Mesendoderm (in vitro differentiated cells): ENCODE results near the gene UBE2K.
"Not testable (repeated sequence)": the region's sequence is repeated elsewhere in the genome, so short reads cannot be mapped to it uniquely, and the experiment has no call there.

Experiments
- DNase-seq: peaks from one replicate; pipeline ENCODE4 v3.0.0; 2013
- H2AK5ac ChIP-seq: 2 replicates; pipeline ENCODE4 v1.6.1; 2013; ENCODE audit warnings: low read length, inconsistent platforms
- H2BK120ac ChIP-seq: 2 replicates; pipeline ENCODE4 v1.6.1; 2013; ENCODE audit warnings: low read depth, mild to moderate bottlenecking, low read length, moderate library complexity, mixed read lengths
- H2BK15ac ChIP-seq: replicated peaks from 2 replicates; pipeline ENCODE4 v1.6.1; 2013; ENCODE audit warnings: low read depth, mild to moderate bottlenecking, moderate library complexity
- H2BK5ac ChIP-seq: 2 replicates; pipeline ENCODE4 v1.6.1; 2013; ENCODE audit warnings: low read length, inconsistent platforms
- H3K18ac ChIP-seq: 2 replicates; pipeline ENCODE4 v1.6.1; 2013; ENCODE audit warnings: mild to moderate bottlenecking, low read length, mixed read lengths
- H3K23ac ChIP-seq: one replicate; pipeline ENCODE4 v1.6.1; 2013; ENCODE audit warnings: low read length
- H3K27ac ChIP-seq: 2 replicates; pipeline ENCODE4 v1.5.1; 2013; ENCODE audit warnings: low read depth, mild to moderate bottlenecking, inconsistent platforms, low read length, moderate library complexity
- H3K27me3 ChIP-seq: 2 replicates; pipeline ENCODE4 v1.6.1; 2013; ENCODE audit warnings: low read length, control low read depth, mild to moderate bottlenecking, inconsistent platforms; ENCODE audit not compliant: insufficient read depth, poor library complexity
- H3K36me3 ChIP-seq: 2 replicates; pipeline ENCODE4 v1.6.1; 2013; ENCODE audit warnings: low read length, inconsistent platforms; ENCODE audit not compliant: control insufficient read depth, insufficient read depth
- H3K4ac ChIP-seq: one replicate; pipeline ENCODE4 v1.6.1; 2013; ENCODE audit warnings: low read depth, mild to moderate bottlenecking, low read length, moderate library complexity
- H3K4me1 ChIP-seq: 2 replicates; pipeline ENCODE4 v1.6.1; 2013; ENCODE audit warnings: low read depth, low read length, inconsistent platforms; ENCODE audit not compliant: control insufficient read depth
- H3K4me2 ChIP-seq: 2 replicates; pipeline ENCODE4 v1.6.1; 2013; ENCODE audit warnings: low read length
- H3K4me3 ChIP-seq: 2 replicates; pipeline ENCODE4 v1.5.1; 2013; ENCODE audit warnings: mild to moderate bottlenecking, low read length
- H3K56ac ChIP-seq: one replicate; pipeline ENCODE4 v1.6.1; 2013; ENCODE audit warnings: low read length
- H3K79me1 ChIP-seq: 2 replicates; pipeline ENCODE4 v1.6.1; 2013; ENCODE audit warnings: low read length, inconsistent platforms
- H3K79me2 ChIP-seq: 2 replicates; pipeline ENCODE4 v1.6.1; 2013; ENCODE audit warnings: mild to moderate bottlenecking, low read length; ENCODE audit not compliant: control insufficient read depth, insufficient read depth
- H3K9ac ChIP-seq: 2 replicates; pipeline ENCODE4 v1.6.1; 2013; ENCODE audit warnings: low read length, inconsistent platforms
- H4K5ac ChIP-seq: one replicate; pipeline ENCODE4 v1.6.1; 2013; ENCODE audit warnings: low read length
- H4K8ac ChIP-seq: one replicate; pipeline ENCODE4 v1.6.1; 2013; ENCODE audit warnings: low read depth, mild to moderate bottlenecking, control low read depth, low read length, moderate library complexity
- WGBS: extraction: QIAGEN DNeasy Blood & Tissue Kit; methylation state at CpG from one replicate; pipeline ENCODE4 v1.1.7; 2013; ENCODE audit warnings: low lambda C conversion rate, missing lambda C conversion rate; ENCODE audit not compliant: insufficient coverage; ENCODE audit errors: extremely low coverage; 5-methylcytosine and 5-hydroxymethylcytosine counted together

Gene UBE2K

GRCh38 chr4:39770005-39770404, 72.1 kb downstream of the UBE2K start:
- WGBS = no CpG with 5 or more reads among the region's 25 CpGs

GRCh38 chr4:39770471-39770870, 72.5 kb downstream of the UBE2K start:
- Histone ChIP-seq H3K23ac (no peak overlapping the region), H3K4me2 (no peak overlapping the region), H2AK5ac (no peak overlapping the region), H3K79me1 (no peaks in the 10 kb centered on the region), H3K18ac (no peak overlapping the region), H3K4ac (no peak overlapping the region), H2BK120ac (no peak overlapping the region), H3K36me3 (no peaks in the 10 kb centered on the region), H3K4me3 (no peak overlapping the region), H3K79me2 (no peaks in the 10 kb centered on the region), H3K27me3 (no peaks in the 10 kb centered on the region), H3K56ac (no peak overlapping the region), H4K8ac (no peak overlapping the region), H3K27ac (no peak overlapping the region), H3K4me1 (no peaks in the 10 kb centered on the region), H2BK5ac (no peak overlapping the region), H4K5ac (no peak overlapping the region), H3K9ac (no peak overlapping the region), H2BK15ac (no peak overlapping the region)
- WGBS = no CpG with 5 or more reads among the region's 19 CpGs
- DNase-seq = no peak

More at GRCh38 chr4:39770005-39770404, 72.1 kb downstream of the UBE2K start:
- H2BK120ac ChIP-seq = no peak overlapping the region
- H4K8ac ChIP-seq = no peak overlapping the region
- no peak overlapping the region for H3K27ac ChIP-seq
- no peak overlapping the region for H3K9ac ChIP-seq
- H3K36me3 ChIP-seq = no peaks in the 10 kb centered on the region
- H2BK5ac ChIP-seq = no peak overlapping the region
- DNase-seq = no peak
- H3K18ac ChIP-seq = no peak overlapping the region
- H3K4me3 ChIP-seq = no peak overlapping the region
- no peak overlapping the region for H3K56ac ChIP-seq
- no peak overlapping the region for H4K5ac ChIP-seq
- H2AK5ac ChIP-seq = no peak overlapping the region
- no peak overlapping the region for H3K4me2 ChIP-seq
- no peaks in the 10 kb centered on the region for H3K79me2 ChIP-seq
- no peak overlapping the region for H2BK15ac ChIP-seq
- no peaks in the 10 kb centered on the region for H3K79me1 ChIP-seq
- no peaks in the 10 kb centered on the region for H3K27me3 ChIP-seq
- no peaks in the 10 kb centered on the region for H3K4me1 ChIP-seq
- H3K23ac ChIP-seq = no peak overlapping the region
- H3K4ac ChIP-seq = no peak overlapping the region

- Histone ChIP-seq H3K4ac (no peak overlapping the region), H3K79me2 (no peaks in the 10 kb centered on the region), H2AK5ac (no peak overlapping the region), H3K27me3 (no peaks in the 10 kb centered on the region), H4K8ac (no peak overlapping the region), H3K27ac (no peak overlapping the region), H3K56ac (no peak overlapping the region), H2BK120ac (no peak overlapping the region), H2BK15ac (no peak overlapping the region), H2BK5ac (no peak overlapping the region), H3K18ac (no peak overlapping the region), H4K5ac (no peak overlapping the region), H3K79me1 (no peaks in the 10 kb centered on the region), H3K9ac (no peak overlapping the region), H3K4me1 (no peaks in the 10 kb centered on the region), H3K23ac (no peak overlapping the region), H3K36me3 (no peaks in the 10 kb centered on the region), H3K4me3 (no peak overlapping the region), H3K4me2 (no peak overlapping the region)
- WGBS = no CpG with 5 or more reads among the region's 57 CpGs
- no peak for DNase-seq
Observed at GRCh38 chr4:39770969-39771724, 73.2 kb downstream of the UBE2K start.

- H2BK120ac ChIP-seq, H2BK15ac ChIP-seq, H3K23ac ChIP-seq, H4K5ac ChIP-seq, H4K8ac ChIP-seq, H2BK5ac ChIP-seq, H3K4me2 ChIP-seq, H3K36me3 ChIP-seq, H3K27me3 ChIP-seq, H3K79me2 ChIP-seq, H3K4ac ChIP-seq, H3K18ac ChIP-seq, H3K27ac ChIP-seq, H3K56ac ChIP-seq, H3K4me3 ChIP-seq, H3K79me1 ChIP-seq, DNase-seq, H3K4me1 ChIP-seq, H2AK5ac ChIP-seq, H3K9ac ChIP-seq: not testable (repeated sequence)
- WGBS = no CpG with 5 or more reads among the region's 2 CpGs
Observed at GRCh38 chr4:39781988-39782387, 84.1 kb downstream of the UBE2K start.

GRCh38 chr4:39785083-39785482, 87.1 kb downstream of the UBE2K start:
- H2AK5ac ChIP-seq = no peak overlapping the region
- no peak overlapping the region for H3K4ac ChIP-seq
- no peak overlapping the region for H2BK120ac ChIP-seq
- H3K4me2 ChIP-seq = no peak overlapping the region
- H3K4me3 ChIP-seq = no peak overlapping the region
- H3K23ac ChIP-seq = no peak overlapping the region
- no peak for DNase-seq
- no peaks in the 10 kb centered on the region for H3K27me3 ChIP-seq
- H3K79me1 ChIP-seq = no peaks in the 10 kb centered on the region
- H2BK15ac ChIP-seq = no peak overlapping the region
- no peak overlapping the region for H3K18ac ChIP-seq
- no peak overlapping the region for H3K9ac ChIP-seq
- no peak overlapping the region for H4K8ac ChIP-seq
- H3K4me1 ChIP-seq = no peaks in the 10 kb centered on the region
- H3K36me3 ChIP-seq = no peaks in the 10 kb centered on the region
- WGBS = no CpG with 5 or more reads among the region's 1 CpG
- H3K27ac ChIP-seq = no peak overlapping the region
- no peak overlapping the region for H2BK5ac ChIP-seq
- no peak overlapping the region for H3K56ac ChIP-seq
- H4K5ac ChIP-seq = no peak overlapping the region
- H3K79me2 ChIP-seq = no peaks in the 10 kb centered on the region

- H3K79me1 ChIP-seq = no peaks in the 10 kb centered on the region
- H3K9ac ChIP-seq = no peak overlapping the region
- DNase-seq = no peak
- H2BK15ac ChIP-seq = no peak overlapping the region
- H2AK5ac ChIP-seq = no peak overlapping the region
- no peak overlapping the region for H4K8ac ChIP-seq
- H3K79me2 ChIP-seq = no peaks in the 10 kb centered on the region
- WGBS = no CpG with 5 or more reads among the region's 4 CpGs
- no peak overlapping the region for H3K27ac ChIP-seq
- H3K36me3 ChIP-seq = no peaks in the 10 kb centered on the region
- no peak overlapping the region for H3K4me3 ChIP-seq
- H3K56ac ChIP-seq = no peak overlapping the region
- no peak overlapping the region for H3K18ac ChIP-seq
- H2BK5ac ChIP-seq = no peak overlapping the region
- no peaks in the 10 kb centered on the region for H3K4me1 ChIP-seq
- H3K4me2 ChIP-seq = no peak overlapping the region
- no peak overlapping the region for H2BK120ac ChIP-seq
- H4K5ac ChIP-seq = no peak overlapping the region
- no peaks in the 10 kb centered on the region for H3K27me3 ChIP-seq
- H3K4ac ChIP-seq = no peak overlapping the region
- no peak overlapping the region for H3K23ac ChIP-seq
Observed at GRCh38 chr4:39786838-39787237, 88.9 kb downstream of the UBE2K start.
